GM20431 (cell line): Measurements from ENCODE around the gene OSM.
"Not testable (repeated sequence)": the region's sequence is repeated elsewhere in the genome, so short reads cannot be mapped to it uniquely, and the experiment has no call there.

Experiments
- in situ Hi-C: fragments of 300-500 bp; cut with MseI, MboI; formaldehyde crosslinking; loops from one replicate; pipeline ENCODE4 v1.15.0; 2020; ENCODE audit warnings: low sequenced_read_pairs; ENCODE audit not compliant: unreplicated experiment

OSM gene

DNA sequence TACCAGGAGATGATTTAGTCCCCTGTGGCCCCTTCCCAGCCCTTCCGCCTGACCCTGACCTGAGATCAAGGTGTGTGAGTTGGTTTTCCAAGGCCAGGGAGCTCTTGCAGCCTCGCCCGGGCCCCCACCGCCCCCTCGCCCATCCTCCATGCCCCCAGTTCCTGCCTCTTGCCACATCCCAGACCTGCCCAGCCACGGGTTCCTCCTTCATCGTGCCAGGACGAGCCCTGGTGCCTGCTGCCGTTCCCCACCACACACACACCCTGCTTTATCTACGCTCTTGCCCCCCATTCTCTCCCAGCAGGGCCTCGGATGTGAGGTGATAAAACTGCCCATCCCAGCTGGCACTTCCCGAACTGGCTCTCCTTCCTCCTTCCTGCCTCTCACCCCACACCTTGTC, 18.7 kb downstream of the OSM start:
- in situ Hi-C loops: no loop called here

DNA sequence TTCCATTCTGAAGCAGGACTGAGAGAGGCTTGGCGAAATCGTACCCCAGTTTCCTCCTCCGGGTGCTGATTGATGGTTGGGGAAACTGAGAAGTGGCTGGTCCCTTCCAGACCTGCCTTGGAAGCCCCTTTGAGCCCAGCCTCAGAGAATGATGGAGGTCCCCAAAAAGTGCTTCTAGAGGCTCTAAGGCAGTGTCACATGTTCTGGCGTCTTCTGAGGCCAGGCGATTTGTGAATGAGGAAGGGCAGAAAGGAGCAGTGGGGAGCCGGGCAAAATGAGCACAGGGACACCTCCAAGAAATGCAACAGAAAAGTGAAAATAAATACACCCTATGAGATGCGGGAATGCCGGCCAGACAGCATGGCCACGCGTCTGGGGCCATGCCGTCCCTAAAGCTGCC, 19.1 kb downstream of the OSM start:
- in situ Hi-C loops: no loop called here

DNA sequence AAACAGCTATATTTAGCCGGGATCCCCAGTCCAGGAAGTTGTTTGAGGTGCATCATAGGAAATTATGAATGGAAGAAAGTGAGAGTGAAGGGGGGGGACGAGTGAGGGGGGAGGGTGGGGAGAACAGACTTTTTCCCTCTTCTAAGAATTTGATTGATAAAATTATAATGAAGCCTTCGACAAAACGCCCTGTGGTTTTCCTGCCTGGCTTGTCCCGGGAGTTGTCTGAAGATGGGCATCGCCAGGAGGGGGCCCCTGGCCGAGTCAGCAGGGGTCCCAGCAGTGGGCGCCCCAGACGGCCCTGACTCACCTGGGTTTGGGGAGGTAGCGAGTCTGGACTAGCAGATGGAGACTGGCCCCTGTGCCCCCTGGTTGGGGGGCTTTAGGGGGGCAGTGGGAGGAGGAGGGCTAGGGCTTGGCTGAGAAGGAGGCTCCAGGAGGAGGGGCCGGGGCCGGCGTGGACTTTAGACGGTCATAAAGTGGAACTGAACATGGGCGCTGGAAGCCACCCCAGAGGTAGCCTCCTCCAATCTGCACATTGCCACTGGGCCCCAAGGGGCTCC, 19.8 kb downstream of the OSM start:
- in situ Hi-C loops: no loop called here

- in situ Hi-C loops: no loop called here
Measured at GRCh38 chr22:30245985-30246813, 20.5 kb downstream of the OSM start, which contains the start of gene LIF. TSS of gene LIF (minus strand) at chr22:30246759. CDS start at chr22:30246695, 64 bp downstream.

GRCh38 chr22:30245181-30245984, 21.3 kb downstream of the OSM start:
- in situ Hi-C loops: no loop called here

DNA sequence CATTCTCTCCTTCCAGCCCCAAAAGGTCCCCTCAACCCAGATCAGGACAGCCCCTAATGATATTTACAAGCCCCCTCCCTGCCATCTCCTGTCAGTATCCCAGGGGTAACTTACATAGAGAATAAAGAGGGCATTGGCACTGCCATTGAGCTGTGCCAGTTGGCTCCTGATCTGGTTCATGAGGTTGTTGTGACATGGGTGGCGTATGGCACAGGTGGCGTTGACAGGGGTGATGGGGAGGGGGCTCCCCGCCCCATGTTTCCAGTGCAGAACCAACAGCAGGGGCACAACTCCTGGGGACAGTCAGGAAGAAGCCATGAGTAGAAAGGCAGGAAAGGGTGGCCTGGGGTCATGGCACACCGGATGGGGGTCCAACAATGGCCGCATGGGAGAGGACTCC, 22.0 kb downstream of the OSM start:
- in situ Hi-C loops: no loop called here

DNA sequence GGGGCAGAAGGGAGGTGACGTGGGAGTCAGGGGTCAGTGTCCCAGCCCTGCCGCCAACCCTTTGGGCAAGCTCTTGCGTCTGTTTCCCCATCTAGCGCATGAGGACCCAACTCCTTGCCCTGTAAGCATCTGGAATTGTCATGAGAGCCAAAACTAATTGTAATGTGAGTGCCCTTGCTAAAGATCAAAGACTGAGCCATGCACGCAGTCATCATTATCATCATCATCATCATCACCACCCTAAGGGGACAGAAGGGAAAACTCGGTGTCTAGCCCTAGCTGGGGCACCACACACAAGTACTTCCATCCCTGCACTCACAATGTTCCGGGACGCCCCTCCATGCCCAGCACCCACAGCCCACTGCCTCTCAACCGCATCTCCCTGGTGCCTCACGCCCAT, 22.6 kb downstream of the OSM start:
- in situ Hi-C loops: no loop called here

- in situ Hi-C loops: no loop called here
Measured at GRCh38 chr22:30243661-30244060, 23.0 kb downstream of the OSM start.

GRCh38 chr22:30241576-30242371, 24.9 kb downstream of the OSM start:
- in situ Hi-C loops: no loop called here

- in situ Hi-C loops: no loop called here
Measured at GRCh38 chr22:30240541-30241417, 25.9 kb downstream of the OSM start.

DNA sequence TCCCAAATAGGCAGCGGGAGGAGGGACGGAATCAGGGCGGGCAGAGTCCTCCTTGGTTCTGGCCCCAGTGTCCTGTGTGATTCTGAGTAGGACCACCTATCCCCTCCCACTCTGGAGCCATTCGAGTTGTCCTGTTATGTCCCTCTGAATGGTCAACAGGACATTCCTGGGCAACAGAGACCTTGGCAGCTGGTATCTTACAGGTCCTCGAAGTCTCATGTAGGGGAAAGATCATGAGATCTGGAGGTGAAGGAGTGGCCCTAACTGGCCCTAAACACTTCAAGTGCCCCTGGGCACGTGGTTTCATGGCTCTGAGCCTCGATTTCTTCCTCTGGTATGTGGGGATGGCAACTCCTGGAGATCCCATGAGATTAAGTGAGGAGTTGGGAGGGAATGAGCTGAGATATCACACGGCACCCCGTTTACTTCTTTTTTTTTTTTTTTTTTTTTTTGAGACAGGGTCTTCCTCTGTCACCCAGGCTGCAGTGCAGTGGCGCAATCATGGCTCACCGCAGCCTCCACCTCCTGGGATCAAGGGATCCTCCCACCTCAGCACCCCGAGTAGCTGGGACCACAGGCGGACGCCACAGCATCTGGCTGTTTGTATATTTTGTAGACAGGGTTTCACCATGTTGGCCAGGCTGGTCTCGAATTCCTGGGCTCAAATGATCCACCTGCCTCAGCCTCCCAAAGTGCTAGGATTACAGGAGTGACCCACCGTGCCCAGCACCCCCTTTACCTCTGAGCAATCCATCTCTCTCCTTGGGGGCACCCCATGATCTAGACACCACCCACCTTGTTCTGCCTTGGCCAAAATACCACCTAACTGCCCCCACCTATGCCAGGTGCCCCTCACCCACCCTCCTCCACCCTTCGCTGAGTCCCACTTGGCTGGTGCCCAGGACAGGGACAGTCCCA, 26.9 kb downstream of the OSM start:
- in situ Hi-C loops: no loop called here

DNA sequence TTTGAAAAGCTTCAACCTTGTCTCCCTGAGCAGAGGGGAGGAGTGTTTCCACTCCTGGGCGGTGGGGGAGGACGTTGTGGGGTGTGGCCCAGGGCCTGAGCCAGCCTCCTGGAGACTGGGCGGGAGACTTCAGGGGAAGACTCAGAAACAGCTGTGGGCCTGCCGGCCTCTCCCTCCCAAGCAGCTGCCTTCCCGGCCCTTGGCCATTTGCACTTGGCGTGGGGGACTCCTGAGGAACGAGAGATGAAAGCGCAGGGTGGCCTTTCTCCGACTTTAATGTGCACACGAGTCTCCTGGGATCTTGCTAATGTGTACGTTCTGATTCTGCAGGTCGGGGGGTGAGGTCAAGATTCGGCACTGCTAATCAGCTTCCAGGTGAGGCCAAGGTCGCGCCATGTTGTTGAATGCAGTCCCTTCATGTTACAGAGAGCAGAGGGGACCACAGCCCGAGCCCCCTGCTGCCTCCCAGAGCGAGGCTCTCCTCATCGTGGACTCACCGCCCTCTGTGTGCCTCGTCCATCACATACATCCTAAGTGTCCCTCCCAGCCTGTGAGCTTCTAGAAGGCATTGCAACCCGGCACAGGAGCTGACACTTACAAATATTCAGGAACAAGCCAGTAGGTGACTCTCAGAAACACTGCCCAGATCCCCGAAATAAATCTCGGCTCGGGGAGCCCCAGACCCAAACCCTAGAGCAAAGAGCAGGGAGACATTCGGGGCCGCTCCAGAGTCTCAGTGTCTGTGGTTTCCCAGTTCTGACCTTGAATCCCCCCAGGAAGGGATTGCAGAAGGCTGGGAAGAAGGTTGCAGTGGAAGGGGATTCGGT, 27.8 kb downstream of the OSM start:
- in situ Hi-C loops: no loop called here

DNA sequence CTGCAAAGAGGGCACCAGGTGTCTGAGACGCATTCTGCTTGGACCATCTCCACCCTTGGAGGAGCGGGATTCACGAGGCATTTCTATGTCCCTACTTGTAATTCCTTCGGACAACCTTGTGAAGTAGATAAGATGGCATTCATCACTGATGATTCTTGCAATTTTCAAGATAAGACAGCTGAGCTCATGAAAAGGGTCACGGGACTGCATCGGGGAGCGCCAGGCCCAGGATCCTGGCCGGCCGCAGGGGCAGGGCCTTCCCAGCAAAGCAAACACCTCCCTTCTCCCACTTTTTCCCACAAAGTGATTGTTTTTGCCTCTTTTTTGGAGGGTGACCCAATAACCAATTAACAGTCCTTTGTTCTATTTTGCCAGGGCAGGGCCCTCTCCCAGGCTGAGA, 28.5 kb downstream of the OSM start:
- in situ Hi-C loops: no loop called here

DNA sequence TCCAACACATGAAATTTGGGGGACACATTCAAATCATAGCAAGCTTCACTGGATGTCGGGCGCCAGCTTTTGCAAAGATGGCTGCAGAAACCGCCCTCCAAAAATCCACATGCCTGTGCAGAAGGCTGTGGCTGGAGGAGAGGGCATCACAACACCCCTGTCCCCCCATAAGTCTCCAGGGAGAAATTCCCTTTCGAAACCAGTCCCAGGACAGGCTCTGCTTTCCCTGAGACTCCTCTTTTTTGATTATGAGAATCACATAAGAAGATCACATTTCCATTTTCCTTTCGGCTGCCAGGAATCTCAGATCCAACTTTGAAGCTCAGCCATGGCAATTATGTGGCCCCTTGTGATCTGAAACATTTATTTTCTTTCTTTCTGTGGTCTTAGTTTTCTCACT, 29.8 kb downstream of the OSM start:
- in situ Hi-C loops: no loop called here

DNA sequence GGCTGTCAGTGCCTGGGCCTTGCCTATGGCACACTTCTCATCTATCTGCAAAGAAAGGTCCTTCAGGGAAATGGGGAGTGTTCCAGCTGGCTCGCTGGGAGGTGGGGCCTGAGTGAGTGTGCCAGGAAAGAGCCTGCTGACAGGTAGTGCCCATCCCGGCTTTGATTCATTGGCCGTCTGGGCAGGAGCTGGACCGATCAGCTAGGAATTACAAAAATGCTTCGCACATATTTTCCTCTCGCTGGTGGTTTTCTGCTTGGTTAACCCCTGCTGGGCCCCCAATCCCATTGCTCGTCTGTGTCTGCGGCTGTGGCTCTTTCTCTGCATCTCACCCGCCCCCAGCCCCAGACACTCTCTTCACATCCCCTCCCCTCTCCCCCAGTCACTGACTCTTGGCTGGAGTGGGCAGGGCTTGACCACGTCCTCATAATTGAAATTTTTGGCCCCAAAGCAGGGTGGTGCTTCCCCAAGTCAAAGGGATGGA, 30.9 kb downstream of the OSM start:
- in situ Hi-C loops: no loop called here

GRCh38 chr22:30234786-30235470, 31.7 kb downstream of the OSM start:
- in situ Hi-C loops: no loop called here

- in situ Hi-C loops: not testable (repeated sequence)
Measured at GRCh38 chr22:30234325-30234724, 32.3 kb downstream of the OSM start.
